ENCODE results near the gene TMEM11. TPM values are rescaled to one million over a fixed set of nuclear protein-coding genes. Genes with fewer than 3 reads are reported as not detected.

The TMEM11 gene
- total RNA-seq, 2 donors from 2014 or later, result 26.3 to 28.0 TPM

DNA sequence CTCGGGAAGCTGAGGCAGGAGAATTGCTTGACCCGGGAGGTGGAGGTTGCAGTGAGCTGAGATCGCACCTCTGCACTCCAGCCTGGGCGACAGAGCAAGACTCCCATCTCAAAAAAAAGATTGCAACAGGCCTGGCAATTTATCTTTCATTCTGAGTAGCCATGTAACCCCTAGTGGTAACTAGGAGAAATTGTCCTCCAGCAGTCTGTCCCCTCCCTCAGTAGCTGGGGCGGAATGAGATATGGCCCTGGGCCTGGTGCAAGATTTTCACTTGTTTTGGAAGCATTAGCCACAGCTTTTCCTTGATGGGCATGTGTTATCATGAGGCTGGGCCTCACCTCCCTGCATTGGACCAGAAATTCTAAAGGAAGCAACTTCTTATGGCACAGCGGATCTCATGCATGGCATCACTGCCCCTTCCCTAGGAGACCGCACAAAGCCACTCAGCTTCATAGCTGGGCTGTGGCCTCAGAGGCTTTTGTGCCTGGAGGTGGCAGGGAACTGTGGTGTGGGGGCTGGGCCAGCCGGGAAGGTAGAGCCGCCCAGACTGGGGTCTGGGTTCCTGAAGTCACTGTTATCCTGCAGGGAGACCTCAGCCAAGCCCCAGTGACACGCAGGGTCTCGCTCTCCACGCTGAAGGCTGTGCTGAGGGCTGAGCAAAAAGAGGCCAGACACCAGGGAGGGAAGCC, 25.9 kb upstream of the TMEM11 start:
- H3K4me1 Mint-ChIP-seq, result peaks cover 11% of the 10 kb centered on the region
- peak; percentile 77 for TF ChIP-seq CTCF (conservative IDR thresholded peaks at IDR 0.05)

DNA sequence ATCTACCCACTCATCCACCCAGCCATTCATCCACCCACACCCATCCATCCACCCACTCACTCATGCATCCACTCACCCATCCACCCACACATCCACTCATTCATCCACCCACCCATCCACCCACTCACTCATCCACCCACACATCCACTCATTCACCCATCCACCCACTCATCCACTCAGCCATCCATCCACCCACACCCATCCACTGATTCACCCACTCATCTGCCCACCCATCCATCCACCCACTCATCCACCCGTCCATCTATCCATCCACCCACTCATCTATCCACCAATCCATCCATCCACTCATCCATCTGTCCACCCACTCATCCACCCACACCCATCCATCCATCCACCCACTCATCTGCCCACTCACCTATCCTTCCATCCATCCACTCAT, 22.0 kb upstream of the TMEM11 start:
- WGBS, 2 experiments (ENCODE audit: insufficient coverage in 1 of 2, insufficient read length in 1 of 2), result 89 to 100% methylated on average over 1 of the region's 1 CpG
- H3K4me3 ChIP-seq (ENCODE audit: low read length), result no peak overlapping the region
- no peaks in the 10 kb centered on the region for H3K9me3 ChIP-seq (ENCODE audit: control insufficient read depth, low read length)
- Mint-ChIP-seq H3K27ac (no peak overlapping the region), H3K27me3 (ENCODE audit: insufficient read depth) (peaks cover 5% of the 10 kb centered on the region), H3K36me3 (ENCODE audit: low read depth) (no peaks in the 10 kb centered on the region), H3K9me3 (peaks cover 12% of the 10 kb centered on the region), H3K4me1 (peaks cover 11% of the 10 kb centered on the region), H3K4me3 (no peak overlapping the region)
- H3K9ac ChIP-seq (ENCODE audit: extremely low read depth, low read length, poor library complexity, severe bottlenecking), result no peak overlapping the region
- no peak for TF ChIP-seq CTCF (conservative IDR thresholded peaks at IDR 0.05)
- H3K27ac ChIP-seq (ENCODE audit: low read depth, low read length), result no peak overlapping the region
- peaks cover 5% of the 10 kb centered on the region for H3K4me1 ChIP-seq (ENCODE audit: control insufficient read depth, insufficient read depth, low read length)
- no peaks in the 10 kb centered on the region for H3K36me3 ChIP-seq (ENCODE audit: control insufficient read depth, insufficient read depth, low read length)
- H3K27me3 ChIP-seq (ENCODE audit: control insufficient read depth, insufficient read depth, low read length, poor library complexity, severe bottlenecking), result no peaks in the 10 kb centered on the region
- no peak for DNase-seq

More for the DNA sequence above, 25.9 kb upstream of the TMEM11 start:
- H3K27ac ChIP-seq (ENCODE audit: low read depth, low read length), result peak overlapping the region; percentile 38
- H3K9me3 ChIP-seq (ENCODE audit: control insufficient read depth, low read length), result no peaks in the 10 kb centered on the region
- H3K36me3 ChIP-seq (ENCODE audit: control insufficient read depth, insufficient read depth, low read length), result peaks cover 12% of the 10 kb centered on the region
- H3K9ac ChIP-seq (ENCODE audit: extremely low read depth, low read length, poor library complexity, severe bottlenecking), result no peak overlapping the region
- Mint-ChIP-seq H3K36me3 (ENCODE audit: low read depth) (no peaks in the 10 kb centered on the region), H3K9me3 (no peaks in the 10 kb centered on the region), H3K4me3 (no peak overlapping the region), H3K27ac (peak overlapping the region; percentile 74), H3K27me3 (ENCODE audit: insufficient read depth) (no peaks in the 10 kb centered on the region)
- no peaks in the 10 kb centered on the region for H3K27me3 ChIP-seq (ENCODE audit: control insufficient read depth, insufficient read depth, low read length, poor library complexity, severe bottlenecking)
- 72 to 82% methylated on average over 6 to 12 of the region's 12 CpGs for WGBS, 2 experiments (ENCODE audit: insufficient coverage in 1 of 2, insufficient read length in 1 of 2)
- no peak overlapping the region for H3K4me3 ChIP-seq (ENCODE audit: low read length)
- H3K4me1 ChIP-seq (ENCODE audit: control insufficient read depth, insufficient read depth, low read length), result peaks cover 5% of the 10 kb centered on the region
- peak; percentile 87 for DNase-seq

DNA sequence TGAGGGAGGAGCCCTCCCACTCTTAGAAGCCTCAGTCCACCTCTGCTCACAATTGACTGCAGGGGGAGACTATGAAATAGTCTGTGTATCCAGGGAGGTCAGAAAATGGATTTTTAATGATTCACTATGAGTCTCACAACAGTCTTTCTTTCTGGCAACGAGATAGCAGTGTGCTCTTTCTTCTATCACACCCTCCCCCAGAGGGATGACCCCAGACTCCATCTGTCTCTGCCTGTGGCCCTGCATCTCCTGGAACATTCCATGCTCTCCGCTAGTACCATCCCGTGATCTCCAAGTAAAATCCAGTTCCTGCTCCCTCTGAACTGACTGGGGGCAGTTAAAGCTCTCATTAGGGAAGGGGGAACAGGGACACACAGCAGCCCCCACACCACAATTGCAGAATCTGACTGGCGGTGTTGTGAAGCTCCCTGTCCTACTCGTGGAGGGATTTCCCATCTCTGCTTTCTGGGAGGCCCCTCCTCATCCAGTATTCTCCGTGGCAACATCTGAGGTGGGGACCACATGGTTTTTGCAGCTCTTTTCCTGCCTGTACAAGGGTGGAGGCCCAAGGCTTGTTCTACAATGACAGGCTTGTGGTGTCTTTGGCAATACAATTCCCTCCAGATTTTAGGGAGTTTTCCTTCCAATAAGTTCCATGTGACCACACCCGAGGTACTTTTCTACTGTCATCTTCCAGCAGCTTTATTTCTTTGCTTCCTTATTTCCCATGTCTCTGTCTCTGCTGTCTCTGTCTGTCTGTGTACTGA, 19.8 kb upstream of the TMEM11 start:
- H3K27ac ChIP-seq (ENCODE audit: low read depth, low read length), result no peak overlapping the region
- no peak overlapping the region for H3K4me3 Mint-ChIP-seq
- TF ChIP-seq CTCF (conservative IDR thresholded peaks at IDR 0.05), result no peak
- H3K27me3 Mint-ChIP-seq (ENCODE audit: insufficient read depth), result peaks cover 5% of the 10 kb centered on the region
- peaks cover 12% of the 10 kb centered on the region for H3K9me3 Mint-ChIP-seq
- H3K36me3 Mint-ChIP-seq (ENCODE audit: low read depth), result no peaks in the 10 kb centered on the region
- H3K36me3 ChIP-seq (ENCODE audit: control insufficient read depth, insufficient read depth, low read length), result no peaks in the 10 kb centered on the region
- WGBS, 2 experiments (ENCODE audit: insufficient coverage in 1 of 2, insufficient read length in 1 of 2), result 87 to 90% methylated on average over 4 to 7 of the region's 7 CpGs
- no peak for DNase-seq
- no peaks in the 10 kb centered on the region for H3K4me1 Mint-ChIP-seq
- no peak overlapping the region for H3K9ac ChIP-seq (ENCODE audit: extremely low read depth, low read length, poor library complexity, severe bottlenecking)
- no peak overlapping the region for H3K27ac Mint-ChIP-seq
- H3K4me3 ChIP-seq (ENCODE audit: low read length), result no peak overlapping the region
- no peaks in the 10 kb centered on the region for H3K4me1 ChIP-seq (ENCODE audit: control insufficient read depth, insufficient read depth, low read length)
- no peaks in the 10 kb centered on the region for H3K27me3 ChIP-seq (ENCODE audit: control insufficient read depth, insufficient read depth, low read length, poor library complexity, severe bottlenecking)
- H3K9me3 ChIP-seq (ENCODE audit: control insufficient read depth, low read length), result no peaks in the 10 kb centered on the region
